WTC11 (cell line): ENCODE measurements around the gene C1orf35.

Experiments used
- CREB1 ChIP-seq: sonication (generic); formaldehyde crosslinking; IDR thresholded peaks from 2 replicates; pipeline ENCODE4 v1.8.0; 2023; ENCODE audit warnings: mild to moderate bottlenecking, missing genetic modification reagents
- CTCF ChIP-seq: fragments of 200-600 bp; IDR thresholded peaks from 2 replicates; pipeline ENCODE4 v1.8.0; 2022; ENCODE audit warnings: antibody characterized with exemption
- ETV6 ChIP-seq: sonication (generic); formaldehyde crosslinking; IDR thresholded peaks from 2 replicates; pipeline ENCODE4 v1.8.1; 2022; ENCODE audit warnings: mild to moderate bottlenecking, missing genetic modification reagents
- FOXP4 ChIP-seq: sonication (generic); formaldehyde crosslinking; IDR thresholded peaks from 2 replicates; pipeline ENCODE4 v1.8.0; 2022; ENCODE audit warnings: mild to moderate bottlenecking, missing genetic modification reagents
- KAT7 ChIP-seq: sonication (generic); formaldehyde crosslinking; IDR thresholded peaks from 2 replicates; pipeline ENCODE4 v1.8.1; 2023; ENCODE audit warnings: missing genetic modification reagents, mild to moderate bottlenecking, borderline replicate concordance
- SMAD4 ChIP-seq: sonication (generic); formaldehyde crosslinking; IDR thresholded peaks from 2 replicates; pipeline ENCODE4 v1.8.0; 2022; ENCODE audit warnings: mild to moderate bottlenecking, missing genetic modification reagents
- ZBTB21 ChIP-seq: sonication (generic); formaldehyde crosslinking; IDR thresholded peaks from 2 replicates; pipeline ENCODE4 v1.8.1; 2023; ENCODE audit warnings: mild to moderate bottlenecking, missing genetic modification reagents, borderline replicate concordance
- ZNF138 ChIP-seq: sonication (generic); formaldehyde crosslinking; conservative IDR thresholded peaks from 2 replicates; pipeline ENCODE4 v1.8.1; 2022; ENCODE audit warnings: mild to moderate bottlenecking, moderate library complexity, missing genetic modification reagents
- ZNF281 ChIP-seq: sonication (generic); formaldehyde crosslinking; IDR thresholded peaks from 2 replicates; pipeline ENCODE4 v1.8.0; 2023; ENCODE audit warnings: mild to moderate bottlenecking, missing genetic modification reagents
- ZNF512 ChIP-seq: sonication (generic); formaldehyde crosslinking; IDR thresholded peaks from 2 replicates; pipeline ENCODE4 v1.8.1; 2022; ENCODE audit warnings: missing genetic modification reagents, borderline replicate concordance
- ZSCAN18 ChIP-seq: fragments of 250-450 bp; sonication (Bioruptor Pico); IDR thresholded peaks from 2 replicates; pipeline ENCODE4 v2.1.2; 2022; ENCODE audit warnings: mild to moderate bottlenecking, moderate library complexity

GRCh38 chr1:228082918-228083870, 19.9 kb downstream of the C1orf35 start:
- TF ChIP-seq CTCF (no peak), CREB1 (no peak), ZNF512 (CRISPR knock-in tag) (no peak), ZNF281 (CRISPR knock-in tag) (no peak), ZSCAN18 (CRISPR knock-in tag) (no peak), ZBTB21 (CRISPR knock-in tag) (no peak), SMAD4 (CRISPR knock-in tag) (no peak), ETV6 (CRISPR knock-in tag) (no peak), ZNF138 (no peak), KAT7 (CRISPR knock-in tag) (no peak), FOXP4 (CRISPR knock-in tag) (no peak)
